A673 (cell line): ENCODE data around the gene TPO.

Source experiments
- CTCF ChIP-seq: fragments of 300-800, 200-600 bp; sonication (generic); conservative IDR thresholded peaks from 2 replicates; pipeline ENCODE4 v1.5.1; 2017; ENCODE audit warnings: low read depth, mild to moderate bottlenecking, antibody characterized with exemption, low read length, moderate library complexity, mixed read lengths
- EZH2 ChIP-seq: fragments of 200-600 bp; sonication (generic); IDR thresholded peaks from 2 replicates; pipeline ENCODE4 v1.6.1; 2017; ENCODE audit warnings: borderline replicate concordance, low read depth, mild to moderate bottlenecking, mixed read lengths, antibody characterized with exemption, low read length; ENCODE audit not compliant: poor library complexity, severe bottlenecking

GRCh38 chr2:1577846-1578245 lies 164.6 kb downstream of the TPO start:
- no peak for TF ChIP-seq CTCF
- TF ChIP-seq EZH2 = no peak
